Memory B cell (primary cell): ENCODE data around the gene SLC25A38.
"Not testable (repeated sequence)": the region's sequence is repeated elsewhere in the genome, so short reads cannot be mapped to it uniquely, and the experiment has no call there.

Experiments used
- ATAC-seq: fragments of 150-1000 bp; cut with Tn5 transposase; 2 replicates; pipeline ENCODE4 v1.10.0; 2021; ENCODE audit warnings: low read depth, mild to moderate bottlenecking, moderate library complexity
- DNase-seq, 2 donors: peaks; one replicate each; pipeline ENCODE4 v3.0.0; 2022; ENCODE audit warnings: low spot score in 2 of 2
- H3K27ac Mint-ChIP-seq: one replicate; pipeline ENCODE4 v1.8.0; 2022; ENCODE audit warnings: mild to moderate bottlenecking, moderate library complexity, mixed read lengths
- H3K27me3 Mint-ChIP-seq: one replicate; pipeline ENCODE4 v1.8.0; 2022; ENCODE audit warnings: mixed read lengths
- H3K36me3 Mint-ChIP-seq: one replicate; pipeline ENCODE4 v1.8.0; 2022; ENCODE audit warnings: mild to moderate bottlenecking, mixed read lengths
- H3K4me1 Mint-ChIP-seq: one replicate; pipeline ENCODE4 v1.8.0; 2022; ENCODE audit warnings: mixed read lengths
- H3K4me3 Mint-ChIP-seq: one replicate; pipeline ENCODE4 v1.8.0; 2022; ENCODE audit warnings: mild to moderate bottlenecking, moderate library complexity, mixed read lengths
- H3K9me3 Mint-ChIP-seq: one replicate; pipeline ENCODE4 v1.8.0; 2022; ENCODE audit warnings: mixed read lengths

The SLC25A38 gene

DNA sequence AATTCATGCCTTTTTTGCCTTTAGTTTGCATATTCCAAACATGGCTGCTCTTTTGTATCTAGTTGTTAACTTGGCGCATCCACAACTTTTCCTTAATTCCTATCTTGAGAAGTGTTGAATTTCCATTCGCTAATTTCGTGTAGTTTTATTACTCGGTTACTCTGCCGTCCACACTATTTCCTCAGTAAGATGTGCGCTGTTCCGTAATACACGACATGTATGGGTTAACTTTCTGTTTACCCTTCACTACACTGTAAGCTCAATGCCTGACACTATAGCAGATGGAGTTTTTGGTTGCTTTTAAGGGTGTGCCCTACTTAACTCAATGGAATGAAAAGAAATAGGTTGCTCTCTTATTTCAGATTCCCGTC lies 24.1 kb downstream of the SLC25A38 start:
- no peak for ATAC-seq
- Mint-ChIP-seq H3K4me1 (peaks cover 26% of the 10 kb centered on the region), H3K27me3 (no peaks in the 10 kb centered on the region), H3K36me3 (peaks cover 17% of the 10 kb centered on the region), H3K4me3 (peak overlapping the region; percentile 94), H3K9me3 (no peaks in the 10 kb centered on the region), H3K27ac (peak overlapping the region; percentile 91)
- DNase-seq = no peak

DNA sequence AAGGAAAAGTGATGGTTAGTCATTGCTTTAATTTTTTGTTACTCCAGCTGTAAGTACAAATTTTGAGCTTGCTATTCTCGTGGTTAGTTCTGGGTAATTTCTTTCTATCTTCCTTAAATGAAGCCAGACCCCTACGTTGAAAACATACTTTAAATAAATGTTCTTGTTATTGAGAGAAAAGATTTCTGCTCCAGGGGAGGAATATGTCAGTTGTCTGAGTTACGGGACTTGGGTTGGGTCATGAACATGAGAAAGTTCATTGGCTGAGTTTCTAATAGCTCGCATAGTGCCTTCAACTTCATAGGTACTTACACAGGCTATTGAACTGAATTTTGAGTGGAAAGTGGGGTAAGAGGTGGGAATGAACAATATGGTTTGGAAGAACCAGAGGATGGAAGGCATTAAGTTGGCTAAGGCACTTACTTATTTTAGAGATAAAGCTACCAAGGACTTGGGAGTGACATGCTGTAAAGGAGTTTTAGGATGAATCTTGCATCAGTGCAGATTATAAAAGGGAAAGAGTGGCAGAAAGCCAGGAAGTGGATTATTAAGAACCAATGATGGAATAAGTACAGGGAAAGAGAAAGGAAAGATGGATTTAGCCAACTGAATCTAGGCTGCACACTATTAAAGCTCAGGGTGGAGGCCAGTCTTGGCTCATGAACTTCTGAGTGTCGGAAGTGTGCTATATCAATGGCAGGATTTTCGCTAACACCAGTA lies 24.8 kb downstream of the SLC25A38 start:
- Mint-ChIP-seq H3K27ac (peak overlapping the region; percentile 91), H3K9me3 (no peaks in the 10 kb centered on the region), H3K36me3 (peaks cover 24% of the 10 kb centered on the region), H3K4me3 (peak overlapping the region; percentile 94), H3K4me1 (peaks cover 26% of the 10 kb centered on the region), H3K27me3 (no peaks in the 10 kb centered on the region)
- ATAC-seq (no peak), DNase-seq (no peak)

DNA sequence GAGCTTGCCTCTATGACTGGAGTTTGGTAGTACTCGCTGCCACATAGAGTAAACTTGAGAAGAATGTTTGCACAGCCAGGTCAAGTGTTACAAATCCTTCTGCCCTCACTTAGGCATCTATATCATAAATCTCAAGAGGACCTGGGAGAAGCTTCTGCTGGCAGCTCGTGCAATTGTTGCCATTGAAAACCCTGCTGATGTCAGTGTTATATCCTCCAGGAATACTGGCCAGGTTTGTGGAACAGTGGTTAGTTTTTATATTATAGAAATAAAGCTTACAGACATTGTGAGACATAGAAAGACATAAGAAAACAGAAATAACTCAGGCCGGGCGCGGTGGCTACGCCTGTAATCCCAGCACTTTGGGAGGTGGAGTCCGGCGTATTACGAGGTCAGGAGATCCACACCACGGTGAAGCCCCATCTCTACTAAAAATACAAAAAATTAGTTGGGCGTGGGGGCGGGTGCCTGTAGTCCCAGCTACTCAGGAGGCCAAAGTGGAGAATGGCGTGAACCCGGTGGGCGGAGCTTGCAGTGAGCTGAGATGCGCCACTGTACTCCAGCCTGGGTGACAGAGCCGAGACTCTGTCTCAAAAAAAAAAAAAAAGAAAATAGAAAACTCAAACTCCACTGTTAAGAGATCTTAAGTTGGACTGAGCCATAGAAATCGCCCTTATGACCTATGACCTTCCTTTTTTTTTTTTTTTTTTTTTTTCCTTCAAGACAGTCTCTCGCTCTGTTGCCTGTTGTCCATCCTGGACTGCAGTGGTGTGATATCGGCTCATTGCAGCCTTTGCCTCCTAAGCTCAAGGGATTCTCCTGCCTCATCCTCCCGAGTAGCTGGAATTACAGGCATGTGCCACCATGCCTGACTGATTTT lies 25.6 kb downstream of the SLC25A38 start:
- H3K9me3 Mint-ChIP-seq = no peaks in the 10 kb centered on the region
- H3K4me1 Mint-ChIP-seq = peaks cover 26% of the 10 kb centered on the region
- DNase-seq = no peak
- H3K4me3 Mint-ChIP-seq = peak overlapping the region; percentile 94
- peak overlapping the region; percentile 91 for H3K27ac Mint-ChIP-seq
- H3K36me3 Mint-ChIP-seq = peaks cover 25% of the 10 kb centered on the region
- no peaks in the 10 kb centered on the region for H3K27me3 Mint-ChIP-seq
- no peak for ATAC-seq

DNA sequence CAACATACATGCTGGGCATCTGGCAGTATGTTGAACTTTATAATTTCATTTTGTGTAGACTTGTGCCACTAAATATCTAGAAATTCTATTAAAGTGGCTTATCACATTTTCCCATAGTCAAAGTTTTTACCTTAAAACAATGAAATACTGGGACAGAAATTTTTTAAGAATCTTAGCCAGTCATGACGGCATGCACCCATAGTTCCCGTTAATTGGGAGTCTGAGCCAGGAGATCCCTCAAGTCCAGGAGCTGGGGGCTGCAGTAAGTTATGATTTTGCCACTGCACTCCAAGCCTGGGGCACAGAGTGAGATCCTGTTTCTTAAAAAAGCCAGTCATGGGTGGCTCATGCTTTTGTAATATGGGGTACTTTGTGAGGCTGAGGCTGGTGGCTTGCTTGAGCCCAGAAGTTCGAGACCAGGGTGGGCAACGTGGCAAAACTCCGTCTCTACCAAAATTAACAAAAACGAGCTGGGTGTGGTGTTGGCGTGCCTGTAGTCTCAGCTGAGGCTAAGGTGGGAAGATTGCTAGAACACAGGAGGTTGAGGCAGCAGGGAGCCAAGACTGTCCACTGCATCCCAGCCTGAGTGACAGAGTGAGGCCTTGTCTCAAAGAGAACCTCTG lies 26.5 kb downstream of the SLC25A38 start:
- ATAC-seq (no peak), DNase-seq (no peak)
- no peaks in the 10 kb centered on the region for H3K27me3 Mint-ChIP-seq
- no peak overlapping the region for H3K4me3 Mint-ChIP-seq
- peak overlapping the region; percentile 67 for H3K27ac Mint-ChIP-seq
- H3K9me3 Mint-ChIP-seq = no peaks in the 10 kb centered on the region
- H3K36me3 Mint-ChIP-seq = peaks cover 25% of the 10 kb centered on the region
- H3K4me1 Mint-ChIP-seq = peaks cover 26% of the 10 kb centered on the region

DNA sequence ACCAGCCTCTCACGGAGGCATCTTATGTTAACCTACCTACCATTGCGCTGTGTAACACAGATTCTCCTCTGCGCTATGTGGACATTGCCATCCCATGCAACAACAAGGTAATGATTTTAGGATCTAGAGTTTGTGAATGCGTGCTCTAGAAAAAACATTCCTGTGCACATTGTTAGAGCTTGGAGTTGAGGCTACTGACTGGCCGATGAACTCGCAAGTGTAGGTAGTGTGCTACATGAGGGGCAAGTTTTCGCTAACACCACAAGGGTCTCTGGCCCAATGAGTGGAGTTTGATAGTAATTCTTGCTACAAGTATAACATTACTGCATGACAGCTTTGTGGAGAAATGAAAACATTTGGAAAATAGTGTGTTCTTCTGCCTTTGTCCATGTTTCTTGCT lies 27.7 kb downstream of the SLC25A38 start:
- Mint-ChIP-seq H3K9me3 (no peaks in the 10 kb centered on the region), H3K27me3 (no peaks in the 10 kb centered on the region), H3K4me1 (peaks cover 26% of the 10 kb centered on the region), H3K4me3 (no peak overlapping the region), H3K36me3 (peaks cover 25% of the 10 kb centered on the region), H3K27ac (no peak overlapping the region)
- ATAC-seq = no peak
- no peak for DNase-seq

DNA sequence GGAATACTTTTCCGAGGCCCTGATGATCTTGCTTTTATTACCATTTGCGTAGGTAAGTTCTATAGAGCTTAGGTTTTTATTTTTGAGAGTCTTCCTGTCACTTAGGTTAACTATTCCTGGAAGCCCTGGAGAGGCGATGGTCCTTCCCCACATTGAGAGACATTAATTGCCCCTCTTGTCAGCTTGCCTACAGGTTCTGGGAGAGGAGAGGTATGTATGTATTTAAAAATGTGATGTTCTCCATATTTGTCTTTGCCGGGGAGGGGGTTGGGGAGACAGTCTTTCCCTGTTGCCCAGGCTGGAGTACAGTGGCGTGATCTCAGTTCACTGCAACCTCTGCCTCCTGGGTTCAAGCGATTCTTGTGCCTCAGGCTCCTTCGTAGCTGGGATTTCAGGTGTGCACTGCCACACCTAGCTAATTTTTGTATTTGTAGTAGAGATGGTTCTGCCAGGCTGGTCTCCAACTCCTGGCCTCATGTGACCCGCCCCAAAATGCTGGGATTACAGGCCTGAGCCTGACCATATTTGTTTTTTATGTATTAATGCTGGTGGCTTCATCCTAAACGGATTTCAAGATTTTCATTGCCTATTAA lies 29.6 kb downstream of the SLC25A38 start:
- DNase-seq (no peak), ATAC-seq (no peak)
- Mint-ChIP-seq H3K9me3 (no peaks in the 10 kb centered on the region), H3K4me1 (peaks cover 21% of the 10 kb centered on the region), H3K27ac (no peak overlapping the region), H3K36me3 (peaks cover 24% of the 10 kb centered on the region), H3K27me3 (no peaks in the 10 kb centered on the region), H3K4me3 (no peak overlapping the region)

DNA sequence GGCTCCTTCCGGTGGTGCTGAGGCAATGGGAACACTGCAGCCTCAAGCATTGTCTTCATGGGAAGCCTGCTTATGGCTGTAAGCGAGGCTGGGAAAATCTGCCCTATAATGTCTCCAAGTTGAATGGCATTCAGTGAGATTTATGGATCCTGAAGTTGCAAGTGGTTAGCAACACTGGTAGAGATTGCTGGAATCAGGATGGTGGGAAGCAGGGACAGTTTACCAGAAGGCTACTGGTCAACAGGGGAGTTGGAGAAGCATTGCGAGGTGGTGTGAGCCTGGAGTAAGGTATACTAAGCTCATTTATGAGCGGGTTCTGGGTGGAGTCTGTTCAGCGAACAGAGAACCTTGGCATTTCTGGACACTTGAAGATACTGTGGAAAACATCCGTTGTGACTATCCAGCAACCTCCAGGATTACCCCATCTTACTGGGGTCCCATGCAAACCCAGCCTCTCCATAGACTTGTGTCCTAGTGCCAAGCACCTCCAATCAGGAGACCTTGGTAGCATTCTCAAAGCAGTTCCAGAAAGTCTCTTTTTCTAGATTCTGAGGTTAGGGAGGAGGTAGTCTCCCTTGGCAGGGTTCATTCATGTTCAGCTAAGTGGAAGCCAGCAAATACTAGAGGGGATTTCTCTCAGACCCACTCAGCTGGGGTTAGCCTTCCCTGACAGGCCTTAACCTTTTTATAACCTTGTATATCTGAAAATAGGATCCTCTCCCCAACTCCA lies 30.7 kb downstream of the SLC25A38 start:
- no peak overlapping the region for H3K4me3 Mint-ChIP-seq
- peaks cover 15% of the 10 kb centered on the region for H3K4me1 Mint-ChIP-seq
- H3K27me3 Mint-ChIP-seq = peaks cover 1% of the 10 kb centered on the region
- DNase-seq = no peak
- H3K27ac Mint-ChIP-seq = peak overlapping the region; percentile 73
- H3K9me3 Mint-ChIP-seq = no peaks in the 10 kb centered on the region
- no peak for ATAC-seq
- H3K36me3 Mint-ChIP-seq = peaks cover 20% of the 10 kb centered on the region

DNA sequence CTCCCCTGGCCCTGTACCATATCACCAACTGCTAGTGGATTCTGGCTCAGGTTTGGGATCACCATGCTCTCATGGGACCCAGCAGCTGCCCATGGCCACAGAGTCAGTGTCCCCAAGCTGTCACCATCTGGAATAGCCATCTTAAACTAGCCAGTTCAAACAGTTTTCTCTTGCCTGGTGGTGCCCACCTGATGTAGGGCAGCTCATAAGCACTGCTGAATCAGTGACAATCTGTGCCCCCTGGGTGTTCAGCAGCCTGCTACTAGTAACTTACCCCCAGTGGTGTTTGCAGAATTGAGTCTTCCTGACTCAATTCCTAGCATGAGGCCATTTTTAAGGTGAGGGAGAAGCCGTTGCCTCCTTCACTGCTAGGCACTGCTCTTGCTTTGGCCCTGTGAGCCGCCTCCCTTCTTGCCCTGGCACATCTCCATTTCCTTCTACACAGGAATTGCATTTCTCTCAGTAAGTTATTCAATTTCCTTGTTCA lies 31.3 kb downstream of the SLC25A38 start:
- peaks cover 1% of the 10 kb centered on the region for H3K27me3 Mint-ChIP-seq
- H3K4me1 Mint-ChIP-seq = peaks cover 13% of the 10 kb centered on the region
- DNase-seq = no peak
- ATAC-seq = no peak
- peak overlapping the region; percentile 73 for H3K27ac Mint-ChIP-seq
- peaks cover 17% of the 10 kb centered on the region for H3K36me3 Mint-ChIP-seq
- H3K9me3 Mint-ChIP-seq = no peaks in the 10 kb centered on the region
- H3K4me3 Mint-ChIP-seq = no peak overlapping the region

DNA sequence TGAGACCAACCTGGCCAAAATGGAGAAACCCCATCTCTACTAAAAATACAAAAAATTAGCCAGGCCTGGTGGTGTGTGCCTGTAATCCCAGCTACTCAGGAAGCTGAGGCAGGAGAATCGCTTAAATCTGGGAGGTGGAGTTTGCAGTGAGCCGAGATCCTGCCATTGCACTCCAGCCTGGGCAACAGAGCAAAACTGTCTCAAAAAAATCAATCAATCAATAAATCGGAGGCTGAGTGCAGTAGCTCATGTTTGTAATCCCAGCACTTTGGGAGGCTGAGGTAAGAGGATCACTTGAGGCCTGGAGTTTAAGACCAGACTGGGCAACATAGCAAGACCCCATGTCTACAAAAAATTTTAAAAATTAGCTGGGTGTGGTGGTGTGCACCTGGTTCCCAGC lies 32.1 kb downstream of the SLC25A38 start:
- peaks cover 14% of the 10 kb centered on the region for H3K36me3 Mint-ChIP-seq
- not testable (repeated sequence) for H3K9me3 Mint-ChIP-seq, H3K4me1 Mint-ChIP-seq, DNase-seq, ATAC-seq, H3K27ac Mint-ChIP-seq, H3K4me3 Mint-ChIP-seq, H3K27me3 Mint-ChIP-seq

DNA sequence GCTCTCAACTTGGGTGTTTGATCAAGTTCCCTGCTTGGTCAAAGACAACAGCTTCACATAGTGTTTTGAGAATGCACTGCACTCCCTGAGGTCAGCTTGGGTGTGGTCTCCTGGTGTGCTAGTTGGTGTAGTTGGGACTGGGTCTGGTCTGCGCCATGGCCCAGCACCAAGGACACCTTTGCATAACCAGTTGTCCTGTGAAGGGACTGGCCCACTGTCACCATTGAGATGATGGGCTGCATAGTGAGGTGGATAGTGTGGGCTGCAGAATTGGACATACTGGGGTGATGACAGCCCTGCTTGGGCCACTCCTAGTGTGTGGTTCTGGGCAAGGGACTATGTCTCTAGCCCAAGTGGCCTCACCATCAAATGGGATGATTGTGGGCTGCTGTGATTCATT lies 32.8 kb downstream of the SLC25A38 start:
- no peak overlapping the region for H3K27ac Mint-ChIP-seq
- peaks cover 12% of the 10 kb centered on the region for H3K36me3 Mint-ChIP-seq
- H3K9me3 Mint-ChIP-seq = no peaks in the 10 kb centered on the region
- H3K27me3 Mint-ChIP-seq = peaks cover 1% of the 10 kb centered on the region
- H3K4me3 Mint-ChIP-seq = no peak overlapping the region
- peaks cover 7% of the 10 kb centered on the region for H3K4me1 Mint-ChIP-seq
- ATAC-seq = no peak
- no peak for DNase-seq

DNA sequence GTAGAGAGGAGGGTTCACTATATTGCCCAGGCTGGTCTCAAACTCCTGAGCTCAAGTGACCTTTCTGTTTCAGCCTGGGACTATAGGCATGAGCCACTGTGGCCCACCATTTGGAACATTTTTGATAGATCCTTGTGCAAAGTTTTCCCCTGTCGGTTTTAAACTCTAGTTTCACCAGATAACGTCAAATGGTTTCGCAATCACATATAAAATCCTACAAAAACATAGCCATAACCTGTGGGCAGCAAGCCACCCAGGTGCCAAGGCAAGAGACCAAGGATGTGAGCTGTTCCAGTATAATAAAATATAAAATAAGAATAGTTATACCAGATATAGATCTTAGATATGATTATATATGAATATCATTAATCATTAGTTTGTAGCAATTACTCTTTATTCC lies 33.8 kb downstream of the SLC25A38 start:
- ATAC-seq, H3K4me3 Mint-ChIP-seq, DNase-seq, H3K9me3 Mint-ChIP-seq, H3K27ac Mint-ChIP-seq, H3K27me3 Mint-ChIP-seq, H3K36me3 Mint-ChIP-seq, H3K4me1 Mint-ChIP-seq: not testable (repeated sequence)

DNA sequence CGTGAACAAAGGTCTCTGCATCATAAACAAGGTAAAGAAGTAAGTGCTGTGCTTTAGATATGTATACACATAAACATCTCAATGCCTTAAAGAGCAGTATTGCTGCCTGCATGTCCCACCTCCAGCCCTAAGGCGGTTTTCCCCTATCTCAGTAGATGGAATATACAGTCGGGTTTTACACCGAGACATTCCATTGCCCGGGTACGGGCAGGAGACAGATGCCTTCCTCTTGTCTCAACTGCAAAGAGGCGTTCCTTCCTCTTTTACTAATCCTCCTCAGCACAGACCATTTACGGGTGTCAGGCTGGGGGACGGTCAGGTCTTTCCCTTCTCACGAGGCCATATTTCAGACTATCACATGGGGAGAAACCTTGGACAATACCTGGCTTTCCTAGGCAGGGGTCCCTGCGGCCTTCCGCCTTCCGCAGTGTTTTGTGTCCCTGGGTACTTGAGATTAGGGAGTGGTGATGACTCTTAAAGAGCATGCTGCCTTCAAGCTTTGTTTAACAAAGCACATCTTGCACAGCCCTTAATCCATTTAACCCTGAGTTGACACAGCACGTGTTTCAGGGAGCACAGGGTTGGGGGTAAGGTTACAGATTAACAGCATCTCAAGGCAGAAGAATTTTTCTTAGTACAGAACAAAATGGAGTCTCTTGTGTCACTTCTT lies 35.5 kb downstream of the SLC25A38 start:
- not testable (repeated sequence) for H3K27ac Mint-ChIP-seq, ATAC-seq

DNA sequence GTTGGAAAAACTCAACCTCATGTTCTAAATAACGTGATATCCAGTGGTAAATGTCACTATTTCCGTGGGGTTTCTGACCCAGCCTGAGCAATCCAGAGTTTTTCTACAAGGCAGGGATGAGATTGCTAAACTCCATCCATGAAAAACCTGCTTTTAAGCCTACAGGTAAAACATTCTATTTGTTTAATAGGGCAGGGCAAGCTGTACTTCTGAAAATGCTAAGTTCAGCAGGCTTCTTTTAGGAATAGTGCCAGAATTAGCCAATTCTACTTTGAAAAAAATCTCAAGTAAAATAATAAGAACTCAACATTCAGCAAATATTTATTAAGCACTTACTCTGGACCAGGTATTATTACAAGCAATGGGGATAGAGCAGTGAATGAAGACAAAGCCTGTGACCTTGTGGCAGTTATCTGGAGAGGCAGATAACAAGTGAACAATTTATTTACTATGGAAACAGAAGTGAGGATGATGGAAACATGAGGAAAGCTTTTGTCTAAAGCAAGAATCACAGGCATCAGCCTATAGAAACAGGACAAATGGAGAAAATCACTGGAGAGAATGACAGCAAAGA lies 36.7 kb downstream of the SLC25A38 start:
- no peak for ATAC-seq
- H3K27ac Mint-ChIP-seq = no peak overlapping the region

More for the DNA sequence above, 35.5 kb downstream of the SLC25A38 start:
- H3K27me3 Mint-ChIP-seq, H3K36me3 Mint-ChIP-seq, H3K4me1 Mint-ChIP-seq, DNase-seq, H3K4me3 Mint-ChIP-seq, H3K9me3 Mint-ChIP-seq: not testable (repeated sequence)

More for the DNA sequence above, 36.7 kb downstream of the SLC25A38 start:
- Mint-ChIP-seq H3K4me1 (no peaks in the 10 kb centered on the region), H3K27me3 (peaks cover 1% of the 10 kb centered on the region), H3K9me3 (no peaks in the 10 kb centered on the region), H3K4me3 (no peak overlapping the region), H3K36me3 (no peaks in the 10 kb centered on the region)
- no peak for DNase-seq
